Muscle layer of duodenum (tissue), 2 donors: ENCODE measurements around the gene CACNA2D3.

Experiments
- H3K27ac ChIP-seq: one replicate; pipeline ENCODE4 v1.7.0; 2013; ENCODE audit warnings: mild to moderate bottlenecking, low read length
- H3K27me3 ChIP-seq: one replicate; pipeline ENCODE4 v1.7.0; 2013; ENCODE audit warnings: low read depth, mild to moderate bottlenecking, control low read depth, low read length
- H3K36me3 ChIP-seq, 2 donors: one replicate each; pipeline ENCODE4 v1.7.0; 2013; ENCODE audit warnings: low read length in 2 of 2, control low read depth in 1 of 2, mild to moderate bottlenecking in 1 of 2; ENCODE audit not compliant: insufficient read depth in 2 of 2, control insufficient read depth in 1 of 2
- H3K4me1 ChIP-seq, 2 donors: one replicate each; pipeline ENCODE4 v1.7.0; 2013; ENCODE audit warnings: low read length in 2 of 2, mild to moderate bottlenecking in 2 of 2, control low read depth in 1 of 2, moderate library complexity in 1 of 2; ENCODE audit not compliant: insufficient read depth in 2 of 2, control insufficient read depth in 1 of 2
- H3K4me3 ChIP-seq, 2 donors: one replicate each; pipeline ENCODE4 v1.7.0; 2013; ENCODE audit warnings: low read length in 2 of 2, low read depth in 1 of 2, mild to moderate bottlenecking in 1 of 2
- H3K9me3 ChIP-seq, 2 donors: one replicate each; pipeline ENCODE4 v1.7.0; 2013; ENCODE audit warnings: low read length in 2 of 2, control low read depth in 1 of 2, mild to moderate bottlenecking in 1 of 2; ENCODE audit not compliant: control insufficient read depth in 1 of 2
- donor health status: healthy.

CACNA2D3 gene

GRCh38 chr3:54736459-54736858, 614.1 kb downstream of the CACNA2D3 start:
- no peaks in the 10 kb centered on the region for H3K9me3 ChIP-seq
- H3K27ac ChIP-seq = no peak overlapping the region
- H3K36me3 ChIP-seq = no peaks in the 10 kb centered on the region
- H3K4me1 ChIP-seq = no peaks in the 10 kb centered on the region
- H3K4me3 ChIP-seq = no peak overlapping the region
- H3K27me3 ChIP-seq = no peaks in the 10 kb centered on the region

GRCh38 chr3:54743755-54744154, 621.4 kb downstream of the CACNA2D3 start:
- H3K9me3 ChIP-seq = no peaks in the 10 kb centered on the region
- no peak overlapping the region for H3K27ac ChIP-seq
- H3K36me3 ChIP-seq = no peaks in the 10 kb centered on the region
- H3K4me3 ChIP-seq = no peak overlapping the region
- no peaks in the 10 kb centered on the region for H3K27me3 ChIP-seq
- no peaks in the 10 kb centered on the region for H3K4me1 ChIP-seq

GRCh38 chr3:54744291-54744690, 621.9 kb downstream of the CACNA2D3 start:
- no peaks in the 10 kb centered on the region for H3K9me3 ChIP-seq

GRCh38 chr3:54745843-54746242, 623.5 kb downstream of the CACNA2D3 start:
- Histone ChIP-seq H3K9me3 (no peaks in the 10 kb centered on the region), H3K4me1 (no peaks in the 10 kb centered on the region), H3K36me3 (no peaks in the 10 kb centered on the region), H3K27me3 (no peaks in the 10 kb centered on the region), H3K27ac (no peak overlapping the region), H3K4me3 (no peak overlapping the region)

More at GRCh38 chr3:54744291-54744690, 621.9 kb downstream of the CACNA2D3 start:
- Histone ChIP-seq H3K36me3 (no peaks in the 10 kb centered on the region), H3K27me3 (no peaks in the 10 kb centered on the region), H3K4me1 (no peaks in the 10 kb centered on the region), H3K27ac (no peak overlapping the region), H3K4me3 (no peak overlapping the region)

GRCh38 chr3:54746722-54747121, 624.4 kb downstream of the CACNA2D3 start:
- H3K27ac ChIP-seq = no peak overlapping the region
- no peaks in the 10 kb centered on the region for H3K4me1 ChIP-seq
- no peaks in the 10 kb centered on the region for H3K9me3 ChIP-seq
- no peaks in the 10 kb centered on the region for H3K36me3 ChIP-seq
- no peak overlapping the region for H3K4me3 ChIP-seq
- H3K27me3 ChIP-seq = no peaks in the 10 kb centered on the region

- Histone ChIP-seq H3K9me3 (no peaks in the 10 kb centered on the region), H3K4me1 (no peaks in the 10 kb centered on the region), H3K36me3 (peaks cover 0 to 4% of the 10 kb centered on the region in 2 donors), H3K4me3 (no peak overlapping the region), H3K27ac (no peak overlapping the region), H3K27me3 (no peaks in the 10 kb centered on the region)
Measured at GRCh38 chr3:54755756-54756155, 633.4 kb downstream of the CACNA2D3 start.

- no peak overlapping the region for H3K4me3 ChIP-seq
- H3K36me3 ChIP-seq = peaks cover 0 to 4% of the 10 kb centered on the region in 2 donors
- H3K27ac ChIP-seq = no peak overlapping the region
Measured at GRCh38 chr3:54756330-54756731, 634.0 kb downstream of the CACNA2D3 start.

GRCh38 chr3:54758461-54758860, 636.1 kb downstream of the CACNA2D3 start:
- no peak overlapping the region for H3K4me3 ChIP-seq
- no peaks in the 10 kb centered on the region for H3K27me3 ChIP-seq
- no peaks in the 10 kb centered on the region for H3K4me1 ChIP-seq
- H3K27ac ChIP-seq = no peak overlapping the region
- H3K36me3 ChIP-seq = no peaks in the 10 kb centered on the region
- H3K9me3 ChIP-seq = no peaks in the 10 kb centered on the region

More at GRCh38 chr3:54756330-54756731, 634.0 kb downstream of the CACNA2D3 start:
- no peaks in the 10 kb centered on the region for H3K27me3 ChIP-seq
- H3K4me1 ChIP-seq = no peaks in the 10 kb centered on the region
- no peaks in the 10 kb centered on the region for H3K9me3 ChIP-seq

- no peaks in the 10 kb centered on the region for H3K36me3 ChIP-seq
- H3K4me3 ChIP-seq = no peak overlapping the region
- H3K4me1 ChIP-seq = no peaks in the 10 kb centered on the region
- no peak overlapping the region for H3K27ac ChIP-seq
- H3K9me3 ChIP-seq = no peaks in the 10 kb centered on the region
- H3K27me3 ChIP-seq = no peaks in the 10 kb centered on the region
Measured at GRCh38 chr3:54759166-54759565, 636.8 kb downstream of the CACNA2D3 start.

GRCh38 chr3:54760201-54760600, 637.8 kb downstream of the CACNA2D3 start:
- H3K36me3 ChIP-seq = no peaks in the 10 kb centered on the region
- H3K4me1 ChIP-seq = no peaks in the 10 kb centered on the region
- H3K4me3 ChIP-seq = no peak overlapping the region
- H3K27ac ChIP-seq = no peak overlapping the region
- no peaks in the 10 kb centered on the region for H3K27me3 ChIP-seq
- H3K9me3 ChIP-seq = no peaks in the 10 kb centered on the region

GRCh38 chr3:54761637-54762036, 639.3 kb downstream of the CACNA2D3 start:
- no peaks in the 10 kb centered on the region for H3K4me1 ChIP-seq
- H3K36me3 ChIP-seq = no peaks in the 10 kb centered on the region
- H3K27me3 ChIP-seq = no peaks in the 10 kb centered on the region

GRCh38 chr3:54764911-54765310, 642.6 kb downstream of the CACNA2D3 start:
- no peak overlapping the region for H3K4me3 ChIP-seq
- no peaks in the 10 kb centered on the region for H3K4me1 ChIP-seq
- H3K36me3 ChIP-seq = no peaks in the 10 kb centered on the region
- H3K27ac ChIP-seq = no peak overlapping the region
- H3K27me3 ChIP-seq = no peaks in the 10 kb centered on the region
- H3K9me3 ChIP-seq = no peaks in the 10 kb centered on the region

More at GRCh38 chr3:54761637-54762036, 639.3 kb downstream of the CACNA2D3 start:
- no peak overlapping the region for H3K4me3 ChIP-seq
- H3K9me3 ChIP-seq = no peaks in the 10 kb centered on the region
- no peak overlapping the region for H3K27ac ChIP-seq
